ENCODE measurements around the gene CLIC5.

Gene CLIC5

GRCh38 chr6:45838996-45839395, 176.7 kb downstream of the CLIC5 start:
- DNase-seq (ENCODE audit: low read depth in 2 of 2), result no peak

- DNase-seq (ENCODE audit: low read depth in 2 of 2), result no peak
These were observed 177.2 kb downstream of the CLIC5 start for GRCh38 chr6:45838451-45838850.

- DNase-seq (ENCODE audit: low read depth in 2 of 2), result no peak
These were observed 178.0 kb downstream of the CLIC5 start for GRCh38 chr6:45837541-45838200.

GRCh38 chr6:45836984-45837383, 178.7 kb downstream of the CLIC5 start:
- DNase-seq (ENCODE audit: low read depth in 2 of 2), result no peak

GRCh38 chr6:45836438-45836824, 179.2 kb downstream of the CLIC5 start:
- no peak for DNase-seq (ENCODE audit: low read depth in 2 of 2)

GRCh38 chr6:45835721-45836437, 179.8 kb downstream of the CLIC5 start:
- DNase-seq (ENCODE audit: low read depth in 2 of 2), result no peak

- no peak for DNase-seq (ENCODE audit: low read depth in 2 of 2)
These were observed 183.6 kb downstream of the CLIC5 start for GRCh38 chr6:45832063-45832462.

Measured in activated CD4-positive, alpha-beta T cell treated with anti-CD3 and anti-CD28 coated beads for 24 hours (primary cell).